Left renal cortex interstitium (tissue), 4 donors: ENCODE results near the gene GPR132. TPM values are rescaled to one million over a fixed set of nuclear protein-coding genes. Genes with fewer than 3 reads are reported as not detected.

Experiments
- DNase-seq, 4 donors: peaks; one replicate each; pipeline ENCODE4 v3.0.0-alpha.2; 2013; ENCODE audit warnings: low read depth in 4 of 4, low spot score in 2 of 4, missing footprints in 1 of 4
- polyA plus RNA-seq, 4 donors: library from polyadenylated mRNA; unstranded; fragments of 120-200 nt; gene quantifications; one replicate each; pipeline ENCODE4 v1.2.1, GENCODE V29; 2013; ENCODE audit not compliant: insufficient read length in 4 of 4

Gene GPR132
- polyA plus RNA-seq, 4 donors: 0.31 to 0.86 (median 0.60) TPM

DNA sequence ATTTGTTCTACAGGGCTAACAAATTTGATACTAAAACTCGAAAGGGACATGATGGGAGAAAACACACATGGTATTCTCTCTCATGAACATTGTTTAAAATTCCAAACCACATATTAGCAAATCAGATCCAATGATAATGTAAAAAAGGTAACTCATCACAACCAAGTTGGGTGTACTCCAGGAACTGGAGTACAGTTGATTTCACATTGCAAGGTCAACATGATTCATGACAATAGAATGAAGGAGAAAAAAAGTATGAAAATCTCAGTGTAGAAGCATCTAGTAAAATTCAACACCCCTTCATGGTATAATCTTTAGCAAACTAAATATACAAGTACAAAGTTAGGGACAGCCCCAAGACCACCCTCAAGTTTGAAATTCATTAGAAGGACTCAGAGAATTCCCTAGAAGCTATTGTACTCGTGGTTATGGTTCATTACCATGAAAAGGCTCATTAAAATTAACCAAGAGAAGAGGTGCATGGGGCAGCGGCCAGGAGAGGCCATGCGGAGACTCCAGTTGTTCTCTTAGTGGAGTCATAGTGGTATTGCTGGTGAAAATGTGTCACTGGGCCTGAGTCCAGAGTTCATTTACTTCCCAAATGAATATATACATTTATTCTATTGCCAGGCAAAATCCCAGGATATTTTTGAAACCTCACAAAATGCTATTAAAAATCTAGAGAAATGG is 41.3 kb downstream of the GPR132 start:
- no peak for DNase-seq

DNA sequence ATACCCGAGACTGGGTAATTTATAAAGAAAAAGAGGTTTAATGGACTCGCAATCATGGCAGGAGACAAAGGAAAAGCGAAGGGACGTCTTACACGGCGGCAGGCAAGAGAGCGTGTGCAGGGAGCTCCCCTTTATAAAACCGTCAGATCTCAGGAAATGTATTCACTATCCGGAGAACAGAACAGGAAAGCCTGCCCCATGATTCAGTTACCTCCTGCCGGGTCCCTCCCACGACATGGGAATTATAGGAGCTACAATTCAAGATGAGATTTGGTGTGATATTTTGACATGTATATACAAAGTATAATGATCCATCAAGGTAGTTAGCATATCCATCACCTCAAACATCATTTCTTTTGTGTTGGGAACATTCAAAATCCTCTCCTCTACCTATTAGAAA is 42.1 kb downstream of the GPR132 start:
- no peak for DNase-seq

DNA sequence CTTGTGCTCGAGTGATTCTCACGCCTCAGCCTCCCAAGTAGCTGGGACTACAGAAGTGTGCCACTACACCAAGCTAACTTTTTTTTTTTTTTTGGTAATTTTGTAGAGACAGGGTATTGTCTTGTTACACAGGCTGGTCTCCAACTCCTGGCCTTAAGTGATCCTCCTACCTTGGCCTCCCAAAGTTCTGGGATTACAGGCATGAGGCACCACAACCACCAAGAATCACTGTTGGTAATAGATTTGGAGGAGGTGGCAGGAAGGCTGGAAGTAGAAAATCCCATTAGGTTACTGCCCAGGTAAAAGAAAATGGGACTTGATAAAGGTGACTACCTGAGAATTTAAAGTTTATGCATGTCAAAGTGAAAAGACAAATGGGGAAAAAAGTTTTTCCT is 43.0 kb downstream of the GPR132 start:
- no peak for DNase-seq

DNA sequence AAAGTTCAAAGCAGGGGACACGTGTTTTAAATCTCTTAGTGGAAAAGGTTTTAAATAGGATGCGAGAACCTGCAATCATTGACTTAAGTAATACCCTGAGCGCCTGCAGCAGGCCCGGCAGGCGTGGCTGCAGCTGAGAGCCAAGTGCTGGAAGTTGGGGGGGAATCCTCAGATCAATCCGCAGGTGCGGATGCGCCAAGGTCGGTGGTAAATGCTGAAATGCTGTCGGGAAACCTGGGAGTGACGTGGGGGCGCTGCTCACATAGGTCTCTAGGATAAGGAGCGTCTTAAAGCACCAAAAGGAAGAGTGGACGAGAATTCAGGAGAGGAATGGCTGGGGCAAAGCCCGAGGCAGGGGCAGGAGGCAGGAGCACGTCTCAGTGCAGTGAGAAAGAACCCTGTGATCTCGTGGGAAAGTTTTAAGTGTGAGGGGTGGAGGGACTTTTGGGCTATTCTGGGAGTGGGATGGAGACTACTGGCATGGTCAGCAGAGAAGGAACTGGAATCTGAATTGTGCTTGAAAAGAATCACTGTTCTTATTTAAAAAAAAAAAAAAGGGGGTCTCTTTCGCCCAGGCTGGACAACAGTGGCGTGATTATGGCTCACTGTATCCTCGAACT is 43.5 kb downstream of the GPR132 start:
- peak in 3 of 4 donors; percentile 46 to 66 (median 47) for DNase-seq

DNA sequence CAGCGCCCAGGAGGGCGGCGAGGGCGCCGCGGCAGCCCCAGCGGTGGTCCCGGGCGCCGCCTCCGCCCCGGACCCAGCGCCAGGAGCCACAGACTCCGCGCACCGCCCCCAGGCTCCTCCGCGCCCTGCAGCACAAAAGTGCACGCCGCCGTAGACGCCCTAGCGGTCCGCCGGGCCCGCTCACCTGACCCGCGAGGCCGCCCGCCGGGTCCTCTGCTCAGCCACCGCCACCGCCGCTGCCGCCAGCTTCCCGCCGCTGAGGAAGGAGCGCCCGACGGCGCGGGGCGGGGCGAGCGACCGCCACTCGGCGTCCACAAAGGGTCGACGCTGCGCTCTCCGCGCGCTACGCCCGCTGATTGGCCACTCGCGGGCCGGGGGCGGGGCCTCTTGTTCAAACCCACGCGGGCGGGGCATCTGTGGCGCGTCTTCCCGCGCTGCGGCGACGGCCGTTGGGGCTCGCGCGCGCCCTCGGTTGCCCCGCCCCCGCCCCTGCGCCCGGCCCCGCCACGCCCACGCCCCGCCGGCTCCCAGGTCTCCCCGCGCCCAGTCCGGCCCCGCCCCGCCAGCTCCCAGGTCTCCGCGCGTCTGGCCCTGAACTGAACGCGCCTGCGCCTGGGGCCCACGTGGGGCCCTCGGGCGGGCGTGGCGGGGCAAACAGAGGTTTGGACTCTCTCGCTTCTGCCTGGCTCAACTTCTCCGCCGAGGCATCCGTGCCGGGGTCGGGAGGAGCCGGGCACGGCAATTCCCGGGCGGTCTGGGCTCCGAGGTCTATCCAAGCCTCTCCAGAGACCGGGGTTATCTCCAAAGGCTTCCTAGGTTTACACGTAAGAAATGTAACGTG is 44.2 kb downstream of the GPR132 start, which contains the start of gene CDCA4:
CDCA4 (minus strand) TSS at position 269 of the 841 bp plus-strand sequence. CDS start 9,154 bp downstream, outside the sequence.
- DNase-seq: peak; percentile 77 to 91 (median 88)

DNA sequence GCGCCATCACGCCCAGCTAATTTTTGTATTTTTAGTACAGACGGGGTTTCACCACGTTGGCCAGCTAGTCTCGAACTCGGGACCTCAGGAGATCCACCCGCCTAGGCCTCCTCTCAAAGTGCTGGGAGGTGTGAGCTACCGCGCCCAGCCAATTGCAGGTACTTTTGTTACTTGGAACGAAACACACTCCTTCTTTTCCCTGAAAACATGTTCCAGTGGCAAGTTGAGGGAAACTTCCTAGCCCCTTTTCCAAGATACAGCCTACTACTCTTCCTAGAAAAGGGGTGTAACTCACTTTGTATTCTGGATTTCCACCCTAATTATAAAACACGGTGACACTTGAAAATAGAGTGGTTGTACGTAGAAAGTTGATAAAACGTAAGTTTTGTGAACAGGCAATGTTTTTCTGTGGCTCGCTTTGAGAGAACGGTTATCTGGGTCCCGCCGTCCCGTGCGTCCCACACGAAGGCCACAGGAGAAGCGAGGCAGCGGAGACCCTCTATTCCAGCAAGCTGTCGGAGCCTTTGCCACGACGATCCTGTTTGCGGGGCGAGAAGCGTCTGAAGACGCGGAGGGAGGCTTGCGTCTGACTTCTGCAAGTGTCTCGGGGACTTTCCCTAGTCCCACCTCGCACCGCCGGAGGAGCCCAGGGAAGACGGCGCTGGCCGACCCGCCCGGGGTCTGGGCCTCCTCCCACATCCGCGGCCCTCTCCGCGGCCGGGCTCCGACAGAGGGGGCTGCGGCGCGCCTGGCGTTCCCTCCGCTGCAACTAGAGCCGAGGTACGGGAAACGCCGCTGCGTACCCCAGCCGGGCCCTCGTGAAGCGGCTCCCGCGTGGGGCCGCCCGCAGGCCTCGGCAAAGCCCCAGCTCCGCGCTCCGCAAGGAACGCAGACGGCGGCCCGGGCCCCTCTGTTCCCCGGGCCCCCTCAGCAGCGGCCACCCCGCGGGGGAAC is 45.1 kb downstream of the GPR132 start:
- DNase-seq: peak in 2 of 4 donors; percentile 19 to 34

DNA sequence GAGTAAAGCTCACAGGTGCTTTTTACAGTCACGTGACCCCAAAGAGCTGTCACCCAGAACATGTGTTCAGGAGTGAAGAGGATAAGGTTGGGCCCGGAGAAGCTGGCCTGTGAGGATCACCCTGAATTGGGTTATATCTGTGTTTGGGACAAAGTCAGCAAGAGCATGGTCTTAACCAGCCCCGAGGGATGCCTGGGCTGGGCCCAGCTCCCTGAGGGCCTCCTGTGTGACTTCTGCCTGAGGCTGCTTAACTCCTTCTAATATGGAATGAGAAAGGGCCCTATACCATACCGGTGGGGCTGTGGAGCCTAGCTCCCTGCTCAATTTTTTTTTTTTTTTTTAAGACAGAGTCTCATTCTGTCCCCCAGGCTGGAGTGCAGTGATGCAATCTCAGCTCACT is 46.8 kb downstream of the GPR132 start:
- DNase-seq: no peak

DNA sequence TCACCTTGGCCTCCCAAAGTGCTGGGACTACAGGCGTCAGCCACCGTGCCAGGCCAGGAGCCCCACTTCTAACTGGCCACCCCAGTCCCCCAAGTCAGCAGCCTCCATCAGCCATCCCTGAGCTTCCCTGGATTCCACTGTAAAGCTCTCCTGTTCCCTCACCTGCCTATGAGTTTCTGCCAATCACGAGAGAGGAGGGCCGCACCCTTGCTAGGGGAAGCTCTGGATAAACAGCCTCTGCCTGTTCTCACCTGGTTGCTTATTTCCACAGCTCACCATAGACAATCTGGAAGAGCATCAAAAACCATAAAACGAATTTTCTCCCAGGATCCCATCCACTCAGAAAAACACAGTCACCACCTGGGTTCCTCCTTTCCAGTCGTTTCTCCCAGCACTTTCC is 49.3 kb downstream of the GPR132 start:
- no peak for DNase-seq

DNA sequence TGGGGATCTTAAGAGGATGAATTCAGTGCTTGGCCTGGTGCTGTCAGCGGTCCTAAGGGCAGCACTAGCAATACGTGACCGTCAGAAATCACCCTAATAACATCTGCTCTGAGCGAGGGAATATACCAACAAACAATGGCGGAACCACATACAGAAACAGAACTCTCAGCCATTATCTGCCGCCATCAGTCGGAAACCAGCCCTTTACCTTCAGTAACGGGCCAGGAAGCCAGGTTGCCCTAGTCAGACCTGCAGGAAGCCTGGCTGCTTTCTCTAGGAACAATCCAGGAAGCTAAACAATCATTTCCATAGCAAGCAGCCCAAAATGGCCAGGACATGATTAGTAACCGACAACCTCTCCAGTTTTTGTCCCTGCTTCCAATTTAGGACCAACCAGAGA is 50.0 kb downstream of the GPR132 start:
- DNase-seq: no peak

DNA sequence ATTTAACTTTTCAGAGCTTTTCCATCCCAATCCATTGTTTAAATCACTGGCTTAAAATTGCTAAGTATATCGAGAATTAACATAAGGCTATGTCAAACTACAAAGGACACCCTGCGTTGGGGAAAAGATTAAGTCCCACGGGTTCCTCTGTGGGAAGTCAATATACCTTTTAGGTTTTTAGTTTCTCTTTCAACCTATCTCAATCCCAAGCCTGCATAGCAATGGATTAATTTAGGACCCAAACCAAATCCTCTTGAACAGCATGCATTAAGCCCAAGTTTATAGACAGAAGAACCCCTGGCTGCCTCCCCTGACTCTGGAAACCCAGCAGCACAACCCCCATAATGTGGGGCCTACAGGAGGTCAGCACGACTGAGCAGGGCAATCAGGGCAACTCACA is 50.6 kb downstream of the GPR132 start:
- no peak for DNase-seq

DNA sequence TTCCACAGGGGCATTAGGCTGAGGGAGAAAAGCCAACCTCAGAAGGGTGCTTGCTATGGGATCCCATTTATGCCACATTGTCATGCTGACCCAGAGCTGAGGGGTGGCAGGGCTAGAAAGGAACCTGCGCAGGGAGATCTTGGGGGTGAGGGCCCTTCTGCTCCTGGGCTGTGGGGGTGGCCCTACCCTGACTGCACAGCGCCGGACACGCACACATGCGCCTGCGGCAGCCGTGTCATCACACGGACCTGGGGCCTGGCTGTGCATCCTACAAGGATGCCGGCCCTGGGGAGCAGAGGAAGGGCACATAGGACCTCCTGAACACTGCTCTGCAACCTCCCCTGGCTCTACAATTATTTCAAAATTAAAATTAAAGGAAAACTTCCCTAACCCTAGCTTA is 51.2 kb downstream of the GPR132 start:
- DNase-seq: no peak

DNA sequence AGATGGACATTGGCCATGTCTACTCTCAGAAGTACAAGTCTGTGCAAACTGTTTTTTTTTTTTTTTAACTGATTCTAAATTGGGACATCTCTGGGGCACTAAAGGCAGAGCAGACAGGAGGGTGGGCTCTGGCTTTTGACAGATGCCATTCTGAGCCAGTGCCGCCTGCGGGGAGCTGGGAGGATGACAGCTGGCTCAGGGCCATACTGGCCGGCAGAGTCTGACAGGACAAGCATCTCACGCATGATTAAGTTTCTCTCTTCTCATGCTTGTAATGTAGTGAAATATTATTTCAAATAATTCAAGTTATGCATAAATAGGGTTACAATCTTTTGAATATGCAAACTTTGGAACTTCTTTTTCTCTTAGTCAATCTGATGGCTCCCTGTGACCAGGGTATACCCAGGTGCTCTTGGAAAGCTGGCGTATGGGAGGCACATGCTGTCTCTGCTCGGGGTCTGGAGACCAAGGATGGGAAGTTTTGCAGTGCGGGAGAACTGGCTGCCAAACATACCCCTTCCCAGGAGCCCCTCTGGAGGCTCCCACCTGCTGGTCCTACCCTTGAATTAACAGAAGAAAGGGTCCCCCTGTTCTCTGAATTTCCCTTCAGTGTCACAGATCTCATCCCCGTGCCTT is 52.0 kb downstream of the GPR132 start:
- no peak for DNase-seq

DNA sequence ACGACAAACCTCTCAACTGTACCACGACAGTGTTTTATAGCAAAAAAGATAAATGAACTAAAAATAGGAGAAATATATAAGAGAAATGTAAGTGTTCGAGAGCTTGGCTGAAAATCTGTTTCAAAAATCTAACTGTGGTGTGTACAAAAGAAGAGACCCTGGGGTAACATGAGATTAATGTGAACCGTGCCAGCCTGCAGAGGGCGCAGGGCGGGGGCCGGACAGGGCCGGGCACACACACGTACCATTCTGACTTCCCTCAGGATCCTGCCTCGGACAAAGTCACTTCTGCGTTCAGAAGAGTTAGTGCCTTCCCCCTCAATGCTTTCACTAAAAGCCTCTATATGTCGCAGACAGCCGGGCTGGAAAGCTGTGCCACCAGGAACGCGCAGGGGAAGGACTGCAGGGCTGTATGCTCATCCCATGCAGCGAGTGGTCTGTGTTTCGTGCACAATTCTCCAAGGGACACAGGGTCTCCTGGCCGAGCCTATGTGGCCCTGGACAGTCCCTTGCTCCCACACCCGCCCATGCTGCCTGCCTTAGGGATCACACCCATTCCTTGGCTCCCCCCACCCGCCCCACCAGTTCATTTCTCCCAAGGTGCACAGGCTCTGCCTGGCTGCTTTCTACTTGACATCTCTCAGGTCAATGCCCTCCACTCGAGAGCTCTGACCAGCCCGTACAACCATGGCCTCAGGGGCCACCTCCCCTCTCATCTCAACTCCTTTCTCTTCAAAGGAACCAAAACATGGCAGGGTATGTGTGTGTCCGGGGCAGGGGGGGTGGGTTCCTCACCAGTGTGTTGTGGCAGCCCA is 52.9 kb downstream of the GPR132 start:
- DNase-seq: no peak

DNA sequence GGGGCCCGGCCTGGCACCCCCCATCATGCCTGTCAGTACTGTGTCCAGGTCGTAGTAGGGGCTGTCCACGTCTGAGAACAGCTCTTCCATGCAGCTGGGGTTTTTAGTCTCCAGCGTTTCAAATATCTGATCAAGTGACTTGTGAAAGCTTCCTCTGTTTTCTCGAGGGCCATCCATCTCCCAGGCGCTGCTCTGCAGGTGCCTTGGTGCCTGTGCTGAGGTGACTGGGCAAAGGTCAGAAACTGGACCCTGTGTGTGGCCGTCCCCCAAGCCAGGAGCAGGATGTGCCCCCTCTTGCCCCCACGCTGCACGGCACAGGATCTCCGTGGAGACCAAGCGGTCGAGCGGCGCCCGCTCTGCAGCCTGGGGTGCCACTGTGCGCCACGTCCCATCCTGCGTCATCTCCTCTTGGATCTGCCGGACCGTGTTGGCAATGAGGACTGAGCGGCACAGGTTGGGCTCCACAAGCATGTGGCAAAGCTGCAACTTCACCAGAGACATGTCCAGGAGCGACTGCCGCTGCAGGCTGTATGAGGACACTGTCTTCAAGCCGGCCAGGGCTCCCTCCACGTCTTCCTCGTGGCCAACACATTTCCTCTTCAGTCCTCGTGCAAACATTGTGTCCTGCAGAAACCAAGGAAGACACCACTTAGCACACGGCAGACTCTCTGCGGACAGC is 53.8 kb downstream of the GPR132 start:
- no peak for DNase-seq

DNA sequence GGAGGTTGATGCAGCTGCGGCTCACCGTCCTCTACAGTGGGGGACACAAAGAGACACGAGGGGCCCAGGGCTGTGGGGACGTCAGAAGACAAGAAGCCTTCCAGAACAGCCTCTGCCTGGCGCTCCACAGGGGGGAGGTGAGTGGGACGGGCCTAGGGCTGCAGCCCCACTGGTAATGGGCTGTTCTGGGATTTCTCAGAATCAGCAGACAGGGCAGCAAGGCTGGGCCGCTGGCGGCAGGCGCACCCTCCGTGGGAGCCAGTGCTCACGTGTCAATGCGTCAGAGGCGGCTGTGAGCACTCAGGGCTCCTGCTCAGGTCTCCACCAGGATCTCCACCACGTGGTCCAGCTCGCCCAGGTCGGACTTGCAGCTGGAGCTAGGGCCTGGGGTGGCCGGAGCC is 54.3 kb downstream of the GPR132 start:
- DNase-seq: no peak

DNA sequence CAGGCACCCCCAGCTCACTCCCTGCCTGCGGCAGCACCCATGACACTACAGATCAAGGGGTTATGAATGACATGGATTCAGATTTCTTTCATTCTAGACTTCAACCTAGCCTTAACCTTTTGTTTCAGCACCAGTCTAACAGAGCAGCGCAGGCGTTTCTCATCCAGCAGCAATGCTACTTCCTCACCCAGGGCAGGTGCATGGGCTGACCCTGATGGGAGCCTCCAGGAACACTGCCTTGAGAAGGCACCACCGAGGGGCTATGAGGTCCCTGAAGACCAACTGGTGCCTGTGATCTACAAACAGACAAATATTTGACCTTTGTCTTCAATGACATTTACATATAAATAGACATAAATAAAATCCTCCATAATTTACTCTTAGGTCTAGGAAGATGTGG is 55.1 kb downstream of the GPR132 start:
- DNase-seq: no peak

DNA sequence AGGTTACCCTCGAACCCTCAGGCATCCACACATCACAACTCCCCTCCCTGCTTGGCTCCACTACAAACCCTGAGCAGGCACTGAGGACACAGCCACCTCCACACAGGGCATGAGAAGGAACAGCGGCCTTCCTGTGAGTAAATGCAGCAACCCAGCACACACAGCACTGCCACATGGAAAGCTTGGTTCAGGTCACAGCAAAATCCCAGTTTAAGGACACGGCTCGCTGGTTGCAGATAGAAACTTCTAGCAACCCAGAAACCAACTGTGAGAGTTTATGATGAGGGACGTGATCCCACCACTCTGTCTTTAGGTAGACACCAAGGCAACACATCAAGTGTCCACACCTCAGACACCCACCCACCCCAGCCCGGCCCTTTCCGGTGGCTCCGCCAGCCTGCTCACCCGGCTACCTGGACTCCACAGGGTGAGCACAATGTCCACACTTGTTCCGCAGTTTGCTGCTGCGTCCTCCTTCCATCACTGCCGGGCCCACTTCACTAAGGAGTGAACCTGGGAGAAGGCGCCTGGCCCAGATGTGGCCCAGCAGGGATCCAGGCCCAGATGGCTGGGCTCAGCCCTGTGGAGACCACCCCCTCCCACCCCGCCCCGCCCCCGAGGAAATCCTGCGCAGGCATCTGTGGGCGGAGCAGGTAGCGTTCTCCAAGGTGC is 57.5 kb downstream of the GPR132 start:
- DNase-seq: no peak
